Tibial nerve (tissue), 4 donors: ENCODE measurements around the gene SEMA3G. TPM values are rescaled to one million over a fixed set of nuclear protein-coding genes. Genes with fewer than 3 reads are reported as not detected.

Source experiments
- DNase-seq, 2 donors: peaks; one replicate each; pipeline ENCODE4 v3.0.0-alpha.2; 2019; ENCODE audit warnings: low spot score in 2 of 2
- H3K27ac ChIP-seq, 4 donors: fragments of 200-600 bp; sonication (generic) in 3 of 4; one replicate each; pipeline ENCODE4 v1.5.1; 2017 to 2019; ENCODE audit warnings: mild to moderate bottlenecking in 1 of 4
- H3K27me3 ChIP-seq, 2 donors: fragments of 200-600 bp; sonication (generic) in 1 of 2; one replicate each; pipeline versions ENCODE4 v1.5.1 to v1.6.0; 2017 to 2019
- H3K36me3 ChIP-seq, 3 donors: fragments of 200-600 bp; sonication (generic); one replicate each; pipeline ENCODE4 v1.5.1; 2018 to 2019
- H3K4me1 ChIP-seq, 4 donors: fragments of 200-600 bp; sonication (generic) in 3 of 4; one replicate each; pipeline ENCODE4 v1.5.1; 2017 to 2019
- H3K4me3 ChIP-seq, 4 donors: fragments of 200-600 bp; sonication (generic) in 3 of 4; one replicate each; pipeline ENCODE4 v1.5.1; 2017 to 2019; ENCODE audit warnings: mild to moderate bottlenecking in 1 of 4, moderate library complexity in 1 of 4
- H3K9me3 ChIP-seq, 4 donors: fragments of 200-600 bp; sonication (generic) in 3 of 4; one replicate each; pipeline ENCODE4 v1.5.1; 2017 to 2019
- EP300 ChIP-seq, 2 donors: sonication (generic); formaldehyde crosslinking; IDR thresholded peaks; one replicate each; pipeline ENCODE4 v1.6.1; 2017; ENCODE audit warnings: antibody characterized with exemption in 2 of 2, mild to moderate bottlenecking in 1 of 2
- POLR2A ChIP-seq, 2 donors: fragments of 450-650 bp; IDR thresholded peaks; one replicate each; pipeline ENCODE4 v1.6.1; 2017; ENCODE audit warnings: antibody characterized with exemption in 2 of 2, mild to moderate bottlenecking in 2 of 2, moderate library complexity in 2 of 2
- WGBS, 2 donors: methylation state at CpG; one replicate each; pipeline ENCODE4 v1.1.5; 2018; 5-methylcytosine and 5-hydroxymethylcytosine counted together
- total RNA-seq, 4 donors: library from RNA; depleted of rRNA; stranded (reverse); fragments of >200 nt; gene quantifications; one replicate each; pipeline ENCODE4 v1.1.0, GENCODE V29; 2016
- TF ChIP-seq, protein P1 (sequence below), 5 experiments: fragments of 200-600 bp in 3 of 5; fragments of 450-650 bp in 2 of 5; sonication (generic) in 3 of 5; IDR thresholded peaks; one replicate each; pipeline ENCODE4 v1.5.1; 2016 to 2019; ENCODE audit warnings: antibody characterized with exemption in 5 of 5, mild to moderate bottlenecking in 3 of 5, moderate library complexity in 2 of 5

The SEMA3G gene
- total RNA-seq, 4 donors from 2014 or later = 11.5 to 67.5 (median 32.7) TPM

DNA sequence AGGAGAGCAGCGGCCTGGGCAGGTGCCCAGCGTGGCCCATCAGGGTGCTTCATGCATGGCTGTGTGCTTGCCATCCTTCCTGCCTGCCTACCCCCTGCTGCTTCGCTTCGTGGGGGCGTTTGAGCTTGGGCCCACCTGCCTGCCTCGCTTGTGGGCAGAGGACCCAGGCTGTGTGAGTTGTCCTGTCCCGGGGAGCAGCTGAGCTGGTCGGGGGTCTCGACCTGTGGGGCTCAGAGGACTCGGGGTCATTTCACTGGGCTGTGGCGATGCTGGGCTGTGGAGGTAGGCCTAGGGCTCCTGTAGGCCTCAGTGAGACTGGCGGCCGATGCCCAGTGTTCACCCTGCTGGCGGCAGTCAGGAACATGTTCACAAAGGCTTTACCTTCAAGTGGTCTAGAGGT is 38.2 kb upstream of the SEMA3G start:
- H3K36me3 ChIP-seq = peaks cover 0 to 85% (median 26%) of the 10 kb centered on the region in 3 donors
- no peak overlapping the region for H3K4me3 ChIP-seq
- H3K27me3 ChIP-seq = no peaks in the 10 kb centered on the region
- H3K9me3 ChIP-seq = no peaks in the 10 kb centered on the region
- DNase-seq = no peak
- peaks cover 0 to 73% (median 31%) of the 10 kb centered on the region in 4 donors for H3K4me1 ChIP-seq
- TF ChIP-seq, protein P1, sequence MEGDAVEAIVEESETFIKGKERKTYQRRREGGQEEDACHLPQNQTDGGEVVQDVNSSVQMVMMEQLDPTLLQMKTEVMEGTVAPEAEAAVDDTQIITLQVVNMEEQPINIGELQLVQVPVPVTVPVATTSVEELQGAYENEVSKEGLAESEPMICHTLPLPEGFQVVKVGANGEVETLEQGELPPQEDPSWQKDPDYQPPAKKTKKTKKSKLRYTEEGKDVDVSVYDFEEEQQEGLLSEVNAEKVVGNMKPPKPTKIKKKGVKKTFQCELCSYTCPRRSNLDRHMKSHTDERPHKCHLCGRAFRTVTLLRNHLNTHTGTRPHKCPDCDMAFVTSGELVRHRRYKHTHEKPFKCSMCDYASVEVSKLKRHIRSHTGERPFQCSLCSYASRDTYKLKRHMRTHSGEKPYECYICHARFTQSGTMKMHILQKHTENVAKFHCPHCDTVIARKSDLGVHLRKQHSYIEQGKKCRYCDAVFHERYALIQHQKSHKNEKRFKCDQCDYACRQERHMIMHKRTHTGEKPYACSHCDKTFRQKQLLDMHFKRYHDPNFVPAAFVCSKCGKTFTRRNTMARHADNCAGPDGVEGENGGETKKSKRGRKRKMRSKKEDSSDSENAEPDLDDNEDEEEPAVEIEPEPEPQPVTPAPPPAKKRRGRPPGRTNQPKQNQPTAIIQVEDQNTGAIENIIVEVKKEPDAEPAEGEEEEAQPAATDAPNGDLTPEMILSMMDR (IDR thresholded peaks at IDR 0.05) = no peak
- TF ChIP-seq POLR2A (IDR thresholded peaks at IDR 0.05) (no peak), EP300 (IDR thresholded peaks at IDR 0.05) (no peak)
- 83% methylated on average over 14 of the region's 14 CpGs for WGBS, 2 donors
- peak overlapping the region; percentile 56 to 86 (median 72) for H3K27ac ChIP-seq

DNA sequence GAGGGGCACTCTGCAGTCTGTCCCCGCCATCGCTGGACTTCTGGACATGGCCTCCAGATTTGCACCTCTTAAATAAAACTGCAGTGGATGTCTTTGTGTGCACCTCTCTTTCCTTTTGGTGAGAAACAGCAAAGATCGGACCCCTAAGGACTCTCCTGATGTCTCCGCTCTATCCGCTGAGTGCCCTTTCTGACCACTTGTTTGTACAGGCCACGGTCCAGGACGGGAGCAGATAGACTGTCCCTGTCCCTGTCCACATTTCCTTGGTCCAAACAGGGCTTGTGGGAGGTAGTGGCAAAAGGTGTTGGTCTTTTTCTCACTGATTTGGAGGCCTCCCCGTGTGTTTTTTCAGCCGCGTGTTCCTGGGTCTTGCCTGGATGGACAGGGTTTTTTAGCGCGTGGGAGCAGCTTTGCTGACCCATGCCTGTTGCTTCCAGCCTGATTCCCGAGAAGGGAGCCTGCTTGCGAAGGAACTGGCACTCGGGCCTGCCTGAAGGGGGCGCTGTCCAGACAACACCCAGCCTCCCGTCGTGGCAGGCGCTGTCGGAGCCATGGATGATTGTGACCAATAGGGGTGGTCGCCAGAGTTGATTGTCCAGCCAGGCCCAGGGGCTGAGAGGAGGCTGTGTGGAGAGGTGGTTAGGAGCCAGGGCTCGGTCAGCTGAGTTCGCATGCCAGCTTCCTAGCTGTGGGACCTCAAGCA is 37.1 kb upstream of the SEMA3G start:
- no peaks in the 10 kb centered on the region for H3K27me3 ChIP-seq
- TF ChIP-seq, protein P1 (IDR thresholded peaks at IDR 0.05) = peak; percentile 12 to 51 (median 19)
- no peak for TF ChIP-seq EP300 (IDR thresholded peaks at IDR 0.05)
- H3K36me3 ChIP-seq = peaks cover 0 to 85% (median 24%) of the 10 kb centered on the region in 3 donors
- H3K9me3 ChIP-seq = no peaks in the 10 kb centered on the region
- H3K27ac ChIP-seq = peak overlapping the region in 3 of 4 donors; percentile 15 to 86 (median 83)
- DNase-seq = no peak
- WGBS, 2 donors = 78 to 80% methylated on average over 23 of the region's 23 CpGs
- no peak overlapping the region for H3K4me3 ChIP-seq
- H3K4me1 ChIP-seq = peaks cover 0 to 76% (median 31%) of the 10 kb centered on the region in 4 donors

DNA sequence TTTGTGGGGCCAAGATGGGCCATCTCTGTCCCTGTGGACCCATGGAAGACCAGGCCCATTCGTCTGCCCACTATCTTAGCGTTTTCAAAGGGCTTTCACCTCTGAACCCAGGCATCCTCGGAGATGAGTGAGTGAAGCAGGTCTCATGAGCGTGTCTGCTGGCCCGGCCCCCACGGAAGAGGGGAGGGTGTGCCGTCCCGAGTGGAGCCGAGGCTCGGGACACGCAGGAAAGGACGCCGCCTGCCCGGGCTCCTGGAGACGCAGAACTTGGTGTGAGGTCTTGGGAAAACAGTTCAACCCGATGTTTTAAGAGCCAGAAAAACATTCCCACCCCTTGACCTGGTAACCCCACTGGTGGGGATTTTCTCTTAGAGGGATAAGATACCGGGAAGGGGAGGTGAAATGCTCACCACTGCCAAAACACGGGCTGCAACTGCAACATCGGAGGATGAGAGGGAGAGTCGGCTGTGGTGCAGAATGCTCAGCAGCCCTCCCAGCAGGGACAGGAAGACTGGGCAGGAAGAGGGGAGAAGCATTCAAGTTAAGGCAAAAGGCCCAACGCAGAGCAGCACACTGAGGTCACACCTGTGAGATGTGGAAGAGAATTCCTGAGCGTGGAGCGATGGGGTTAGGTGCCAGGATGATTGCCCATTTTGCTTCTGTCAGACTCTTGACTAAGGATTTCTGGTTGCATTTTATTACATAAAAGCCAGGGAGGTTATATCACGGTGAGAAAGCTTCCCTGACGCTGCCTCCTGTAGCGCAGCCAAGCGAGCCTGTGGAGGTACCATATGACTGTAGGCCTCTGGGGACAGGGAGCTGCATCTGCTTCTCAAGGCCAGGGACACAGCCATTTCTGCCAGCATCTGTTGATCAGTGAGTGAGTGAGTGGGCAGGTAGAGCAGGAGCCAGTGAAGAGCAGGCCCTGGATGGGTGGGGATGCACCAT is 36.1 kb upstream of the SEMA3G start:
- 58 to 64% methylated on average over 27 of the region's 27 CpGs for WGBS, 2 donors
- Histone ChIP-seq H3K36me3 (peaks cover 0 to 85% (median 24%) of the 10 kb centered on the region in 3 donors), H3K4me1 (peaks cover 0 to 76% (median 31%) of the 10 kb centered on the region in 4 donors), H3K9me3 (no peaks in the 10 kb centered on the region), H3K27ac (peak overlapping the region in 3 of 4 donors; percentile 25 to 86 (median 83)), H3K4me3 (no peak overlapping the region), H3K27me3 (no peaks in the 10 kb centered on the region)
- peak; percentile 50 to 52 for DNase-seq
- no peak for TF ChIP-seq POLR2A (IDR thresholded peaks at IDR 0.05)
- peak in 1 of 2 donors; percentile 45 for TF ChIP-seq EP300 (IDR thresholded peaks at IDR 0.05)

DNA sequence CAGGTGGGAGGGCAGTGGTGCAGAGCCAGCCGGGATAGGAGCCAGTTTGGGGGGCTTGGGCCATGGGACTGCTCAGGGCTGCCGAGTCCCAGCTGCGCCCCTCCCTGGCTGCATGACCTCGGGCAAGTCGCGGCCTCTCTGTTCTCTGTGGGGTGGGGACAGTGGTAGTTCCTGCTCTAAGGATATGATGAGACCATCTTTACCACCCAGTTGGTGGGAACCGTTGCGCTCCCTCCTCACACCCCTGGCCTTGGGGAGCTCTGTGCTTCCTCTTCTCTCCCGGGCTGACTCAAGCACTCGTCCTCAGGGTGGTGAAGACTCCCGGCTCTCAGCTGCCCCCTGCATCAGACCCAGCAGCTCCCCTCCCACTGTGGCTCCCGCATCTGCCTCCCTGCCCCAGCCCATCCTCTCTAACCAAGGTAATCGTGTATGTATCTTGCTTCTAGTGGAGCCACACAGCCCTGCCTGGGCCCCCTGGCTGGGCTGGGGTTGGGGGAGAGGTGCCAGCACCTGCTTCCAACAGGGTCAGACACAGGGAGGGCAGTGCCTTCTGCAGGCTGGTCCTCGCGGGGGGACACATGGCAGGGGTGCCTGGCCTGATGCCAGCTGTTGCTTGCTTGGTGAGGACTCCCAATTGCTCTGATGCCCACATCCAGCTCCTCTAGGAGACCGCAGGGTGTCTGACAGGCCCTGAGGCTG is 35.1 kb upstream of the SEMA3G start:
- peak overlapping the region in 3 of 4 donors; percentile 25 to 83 (median 78) for H3K27ac ChIP-seq

DNA sequence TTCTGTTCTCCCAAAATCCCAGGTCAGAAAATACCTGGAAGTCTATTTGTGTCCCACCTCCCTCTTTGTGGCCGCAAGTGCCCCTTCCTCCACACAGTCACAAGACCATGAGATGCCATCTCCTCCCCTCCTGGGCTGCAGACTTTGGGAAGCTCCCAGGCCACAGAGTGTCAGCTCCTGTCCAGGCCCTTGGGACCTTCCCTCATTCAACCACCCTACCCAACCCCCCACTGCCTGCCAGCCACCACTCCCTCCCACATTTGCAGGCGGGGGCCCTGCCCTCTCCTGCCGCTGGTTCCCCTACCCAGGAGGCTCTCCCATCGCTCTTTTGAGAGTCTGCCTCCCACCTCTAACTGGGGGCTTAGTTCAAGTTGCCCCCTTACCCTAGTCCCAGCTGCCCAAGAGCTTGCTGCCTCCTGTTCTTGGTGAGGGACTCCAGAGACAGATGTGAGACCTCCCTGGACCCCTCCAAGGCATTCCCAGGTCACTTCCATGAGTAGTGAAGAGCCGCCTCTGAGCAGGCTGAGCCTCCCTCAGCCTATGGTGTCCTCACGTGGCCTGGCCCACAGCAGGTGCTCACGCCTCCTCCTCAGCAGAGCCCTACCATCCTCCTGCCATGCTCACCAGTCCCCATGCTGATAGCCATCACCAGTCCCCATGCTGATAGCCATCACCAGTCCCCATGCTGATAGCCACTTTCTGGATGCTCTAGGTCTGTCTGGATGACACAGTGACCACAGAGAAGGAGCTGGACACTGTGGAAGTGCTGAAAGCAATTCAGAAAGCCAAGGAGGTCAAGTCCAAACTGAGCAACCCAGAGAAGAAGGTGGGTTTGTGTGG is 34.4 kb upstream of the SEMA3G start:
- Histone ChIP-seq H3K27me3 (no peaks in the 10 kb centered on the region), H3K9me3 (no peaks in the 10 kb centered on the region), H3K4me1 (peaks cover 0 to 58% (median 23%) of the 10 kb centered on the region in 4 donors), H3K36me3 (peaks cover 0 to 93% (median 24%) of the 10 kb centered on the region in 3 donors), H3K27ac (peak overlapping the region in 3 of 4 donors; percentile 25 to 83 (median 78)), H3K4me3 (no peak overlapping the region)
- TF ChIP-seq, protein P1 (IDR thresholded peaks at IDR 0.05) = no peak
- TF ChIP-seq EP300 (IDR thresholded peaks at IDR 0.05) = no peak
- no peak for TF ChIP-seq POLR2A (IDR thresholded peaks at IDR 0.05)
- DNase-seq = no peak
- 91 to 95% methylated on average over 7 of the region's 7 CpGs for WGBS, 2 donors

More for the DNA sequence above, 35.1 kb upstream of the SEMA3G start:
- no peak for DNase-seq
- Histone ChIP-seq H3K9me3 (no peaks in the 10 kb centered on the region), H3K27me3 (no peaks in the 10 kb centered on the region), H3K36me3 (peaks cover 0 to 85% (median 24%) of the 10 kb centered on the region in 3 donors), H3K4me3 (no peak overlapping the region), H3K4me1 (peaks cover 0 to 66% (median 31%) of the 10 kb centered on the region in 4 donors)
- TF ChIP-seq POLR2A (IDR thresholded peaks at IDR 0.05) (no peak), EP300 (IDR thresholded peaks at IDR 0.05) (no peak)
- WGBS, 2 donors = 72 to 78% methylated on average over 14 to 16 of the region's 16 CpGs
